Fibroblast of lung (primary cell): Measurements from ENCODE around the gene SH3PXD2A.

Experiments
- CTCF ChIP-seq, 2 donors: IDR thresholded peaks in 1 of 2; conservative IDR thresholded peaks in 1 of 2; 1 replicate in 1 of 2; 2 replicates in 1 of 2; pipeline ENCODE4 v1.5.1; 2011 to 2012; ENCODE audit warnings: low read length in 2 of 2, control low read depth in 1 of 2, inconsistent platforms in 1 of 2, low read depth in 1 of 2, mild to moderate bottlenecking in 1 of 2
- EZH2 ChIP-seq: IDR thresholded peaks from 2 replicates; pipeline ENCODE4 v1.5.1; 2012; ENCODE audit warnings: low read length, control low read depth, mild to moderate bottlenecking; ENCODE audit errors: missing control alignments

DNA sequence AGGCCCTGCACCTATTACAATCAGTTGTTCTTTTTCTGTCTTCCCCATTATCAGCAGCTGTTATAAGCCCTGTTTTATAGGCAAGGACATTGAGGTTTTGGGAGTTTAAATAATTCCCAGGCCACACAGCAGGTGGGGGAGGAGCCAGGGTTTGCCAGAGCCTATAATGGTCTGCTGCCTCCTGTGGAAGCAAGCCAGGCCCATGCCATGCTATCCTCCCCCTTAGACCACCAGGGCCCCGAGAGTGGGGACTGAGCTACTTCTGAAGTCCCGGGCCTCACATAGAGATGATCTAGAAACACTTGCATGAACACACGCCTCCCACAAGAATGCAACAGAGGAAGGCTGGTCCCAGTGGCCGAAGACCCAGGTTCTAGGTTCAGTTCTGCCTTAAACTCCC is 141.7 kb downstream of the SH3PXD2A start:
- no peak for TF ChIP-seq CTCF (conservative IDR thresholded peaks at IDR 0.05 in 1 of 2, IDR thresholded peaks at IDR 0.05 in 1 of 2; ENCODE audit: low read depth in 1 of 2, low read length in 2 of 2)
- no peak for TF ChIP-seq EZH2
